Measurements from ENCODE around the gene DRAM2. TPM values are rescaled to one million over a fixed set of nuclear protein-coding genes. Genes with fewer than 3 reads are reported as not detected.

The DRAM2 gene
- total and polyA plus RNA-seq, 2 of the 13 experiments (the other 11 are each of a cell fraction or from before 2014, with no cell fraction given) = 33.2 to 123 TPM

DNA sequence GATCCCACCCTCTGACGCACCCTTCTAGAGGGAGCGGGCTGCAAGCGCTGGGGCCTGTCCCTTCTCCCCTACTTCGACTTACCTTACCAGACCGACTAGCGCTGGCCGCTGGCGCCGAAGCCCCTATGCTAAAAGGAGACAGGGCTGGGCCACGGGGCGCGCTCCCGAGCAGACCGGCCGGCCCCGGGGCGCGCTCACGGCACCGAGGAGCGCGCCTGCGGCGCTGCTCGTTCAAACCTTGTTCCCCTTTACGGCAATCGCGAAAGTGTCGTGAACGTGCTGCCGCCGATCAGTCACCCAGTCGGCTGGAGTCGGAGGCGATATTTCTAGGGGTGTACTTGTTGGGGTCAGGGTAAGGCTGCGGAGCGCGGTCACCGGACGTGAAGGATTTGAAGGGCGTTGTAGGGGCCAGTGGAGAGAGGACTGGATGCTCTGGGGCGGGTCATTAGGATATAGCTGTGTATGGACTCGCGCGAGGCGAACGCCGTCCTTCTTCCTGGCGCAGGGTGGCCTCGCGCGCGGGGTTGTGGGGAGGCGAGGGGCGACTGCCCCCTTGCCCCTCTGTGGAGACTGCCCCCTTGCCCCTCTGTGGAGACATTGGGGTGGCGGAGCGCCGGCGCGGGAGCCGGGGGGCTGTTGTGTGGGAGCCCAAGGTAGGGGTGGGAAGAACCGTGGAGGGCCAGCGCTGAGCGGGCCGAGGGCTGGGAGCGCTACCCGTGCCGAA, at the start of gene DRAM2, which contains the start of gene CEPT1 (continued):
- TF ChIP-seq, protein P1, sequence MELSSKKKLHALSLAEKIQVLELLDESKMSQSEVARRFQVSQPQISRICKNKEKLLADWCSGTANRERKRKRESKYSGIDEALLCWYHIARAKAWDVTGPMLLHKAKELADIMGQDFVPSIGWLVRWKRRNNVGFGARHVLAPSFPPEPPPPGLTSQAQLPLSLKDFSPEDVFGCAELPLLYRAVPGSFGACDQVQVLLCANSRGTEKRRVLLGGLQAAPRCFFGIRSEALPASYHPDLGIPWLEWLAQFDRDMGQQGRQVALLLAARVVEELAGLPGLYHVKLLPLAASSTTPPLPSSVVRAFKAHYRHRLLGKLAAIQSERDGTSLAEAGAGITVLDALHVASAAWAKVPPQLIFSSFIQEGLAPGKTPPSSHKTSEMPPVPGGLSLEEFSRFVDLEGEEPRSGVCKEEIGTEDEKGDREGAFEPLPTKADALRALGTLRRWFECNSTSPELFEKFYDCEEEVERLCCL (CRISPR knock-in tag; IDR thresholded peaks at IDR 0.05; ENCODE audit: borderline replicate concordance) = no peak
- TF ChIP-seq ZNF30 (CRISPR knock-in tag; IDR thresholded peaks at IDR 0.05) = no peak
- TF ChIP-seq STAG1 (CRISPR knock-in tag; IDR thresholded peaks at IDR 0.05) = peak; percentile 2; the same call in 1 of the 2 replicates
- TF ChIP-seq GZF1 (CRISPR knock-in tag; IDR thresholded peaks at IDR 0.05) = no peak
- TF ChIP-seq FOXO1 (CRISPR knock-in tag; IDR thresholded peaks at IDR 0.05) = no peak
- 0 out of 2 replicates have a peak, but pooled peaks have one; percentile 50 for TF ChIP-seq NFKBIZ (CRISPR knock-in tag; IDR thresholded peaks at IDR 0.05)
- TF ChIP-seq ZNF570 (CRISPR knock-in tag; IDR thresholded peaks at IDR 0.05; ENCODE audit: borderline replicate concordance) = no peak
- no peak for TF ChIP-seq ZNF251 (CRISPR knock-in tag; IDR thresholded peaks at IDR 0.05)
- TF ChIP-seq SIN3B (IDR thresholded peaks at IDR 0.05; ENCODE audit: low read length) = peak; percentile 34; the same call in 1 of the 2 replicates
- TF ChIP-seq ZNF891 (CRISPR knock-in tag; IDR thresholded peaks at IDR 0.05) = peak; percentile 84; the same call in 1 of the 2 replicates
- TF ChIP-seq, protein P2, sequence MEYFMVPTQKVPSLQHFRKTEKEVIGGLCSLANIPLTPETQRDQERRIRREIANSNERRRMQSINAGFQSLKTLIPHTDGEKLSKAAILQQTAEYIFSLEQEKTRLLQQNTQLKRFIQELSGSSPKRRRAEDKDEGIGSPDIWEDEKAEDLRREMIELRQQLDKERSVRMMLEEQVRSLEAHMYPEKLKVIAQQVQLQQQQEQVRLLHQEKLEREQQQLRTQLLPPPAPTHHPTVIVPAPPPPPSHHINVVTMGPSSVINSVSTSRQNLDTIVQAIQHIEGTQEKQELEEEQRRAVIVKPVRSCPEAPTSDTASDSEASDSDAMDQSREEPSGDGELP (IDR thresholded peaks at IDR 0.05; ENCODE audit: borderline replicate concordance, low read depth) = no peak; the same call in 1 of the 2 replicates
- no peak for TF ChIP-seq ZNF235 (CRISPR knock-in tag; IDR thresholded peaks at IDR 0.05; ENCODE audit: borderline replicate concordance)
- 0 out of 2 replicates have a peak, but pooled peaks have one; percentile 13 for TF ChIP-seq FOSL1 (CRISPR knock-in tag; IDR thresholded peaks at IDR 0.05; ENCODE audit: borderline replicate concordance)
- TF ChIP-seq ZNF724P (CRISPR knock-in tag; IDR thresholded peaks at IDR 0.05; ENCODE audit: borderline replicate concordance) = 0 out of 2 replicates have a peak, but pooled peaks have one; percentile 47
- TF ChIP-seq, protein P3, sequence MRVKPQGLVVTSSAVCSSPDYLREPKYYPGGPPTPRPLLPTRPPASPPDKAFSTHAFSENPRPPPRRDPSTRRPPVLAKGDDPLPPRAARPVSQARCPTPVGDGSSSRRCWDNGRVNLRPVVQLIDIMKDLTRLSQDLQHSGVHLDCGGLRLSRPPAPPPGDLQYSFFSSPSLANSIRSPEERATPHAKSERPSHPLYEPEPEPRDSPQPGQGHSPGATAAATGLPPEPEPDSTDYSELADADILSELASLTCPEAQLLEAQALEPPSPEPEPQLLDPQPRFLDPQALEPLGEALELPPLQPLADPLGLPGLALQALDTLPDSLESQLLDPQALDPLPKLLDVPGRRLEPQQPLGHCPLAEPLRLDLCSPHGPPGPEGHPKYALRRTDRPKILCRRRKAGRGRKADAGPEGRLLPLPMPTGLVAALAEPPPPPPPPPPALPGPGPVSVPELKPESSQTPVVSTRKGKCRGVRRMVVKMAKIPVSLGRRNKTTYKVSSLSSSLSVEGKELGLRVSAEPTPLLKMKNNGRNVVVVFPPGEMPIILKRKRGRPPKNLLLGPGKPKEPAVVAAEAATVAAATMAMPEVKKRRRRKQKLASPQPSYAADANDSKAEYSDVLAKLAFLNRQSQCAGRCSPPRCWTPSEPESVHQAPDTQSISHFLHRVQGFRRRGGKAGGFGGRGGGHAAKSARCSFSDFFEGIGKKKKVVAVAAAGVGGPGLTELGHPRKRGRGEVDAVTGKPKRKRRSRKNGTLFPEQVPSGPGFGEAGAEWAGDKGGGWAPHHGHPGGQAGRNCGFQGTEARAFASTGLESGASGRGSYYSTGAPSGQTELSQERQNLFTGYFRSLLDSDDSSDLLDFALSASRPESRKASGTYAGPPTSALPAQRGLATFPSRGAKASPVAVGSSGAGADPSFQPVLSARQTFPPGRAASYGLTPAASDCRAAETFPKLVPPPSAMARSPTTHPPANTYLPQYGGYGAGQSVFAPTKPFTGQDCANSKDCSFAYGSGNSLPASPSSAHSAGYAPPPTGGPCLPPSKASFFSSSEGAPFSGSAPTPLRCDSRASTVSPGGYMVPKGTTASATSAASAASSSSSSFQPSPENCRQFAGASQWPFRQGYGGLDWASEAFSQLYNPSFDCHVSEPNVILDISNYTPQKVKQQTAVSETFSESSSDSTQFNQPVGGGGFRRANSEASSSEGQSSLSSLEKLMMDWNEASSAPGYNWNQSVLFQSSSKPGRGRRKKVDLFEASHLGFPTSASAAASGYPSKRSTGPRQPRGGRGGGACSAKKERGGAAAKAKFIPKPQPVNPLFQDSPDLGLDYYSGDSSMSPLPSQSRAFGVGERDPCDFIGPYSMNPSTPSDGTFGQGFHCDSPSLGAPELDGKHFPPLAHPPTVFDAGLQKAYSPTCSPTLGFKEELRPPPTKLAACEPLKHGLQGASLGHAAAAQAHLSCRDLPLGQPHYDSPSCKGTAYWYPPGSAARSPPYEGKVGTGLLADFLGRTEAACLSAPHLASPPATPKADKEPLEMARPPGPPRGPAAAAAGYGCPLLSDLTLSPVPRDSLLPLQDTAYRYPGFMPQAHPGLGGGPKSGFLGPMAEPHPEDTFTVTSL (CRISPR knock-in tag; IDR thresholded peaks at IDR 0.05; ENCODE audit: borderline replicate concordance) = peak; percentile 49; the same call in 1 of the 2 replicates
- TF ChIP-seq ZBTB7B (CRISPR knock-in tag; IDR thresholded peaks at IDR 0.05) = peak; percentile 14; the same call in 1 of the 2 replicates
- no peak for TF ChIP-seq ZNF737 (CRISPR knock-in tag; IDR thresholded peaks at IDR 0.05; ENCODE audit: borderline replicate concordance)
- TF ChIP-seq, protein P4, sequence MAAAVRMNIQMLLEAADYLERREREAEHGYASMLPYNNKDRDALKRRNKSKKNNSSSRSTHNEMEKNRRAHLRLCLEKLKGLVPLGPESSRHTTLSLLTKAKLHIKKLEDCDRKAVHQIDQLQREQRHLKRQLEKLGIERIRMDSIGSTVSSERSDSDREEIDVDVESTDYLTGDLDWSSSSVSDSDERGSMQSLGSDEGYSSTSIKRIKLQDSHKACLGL (CRISPR knock-in tag; IDR thresholded peaks at IDR 0.05) = peak; percentile 72
- peak; percentile 11; the same call in 1 of the 2 replicates for TF ChIP-seq CEBPG (CRISPR knock-in tag; IDR thresholded peaks at IDR 0.05)
- no peak for TF ChIP-seq ZNF841 (CRISPR knock-in tag; IDR thresholded peaks at IDR 0.05; ENCODE audit: borderline replicate concordance)
- peak; percentile 5; the same call in 1 of the 2 replicates for TF ChIP-seq ETV5 (CRISPR knock-in tag; IDR thresholded peaks at IDR 0.05; ENCODE audit: borderline replicate concordance)
- no peak for TF ChIP-seq THYN1 (CRISPR knock-in tag; IDR thresholded peaks at IDR 0.05; ENCODE audit: borderline replicate concordance, low read depth)
